Lung microvascular endothelial cell (primary cell): ENCODE measurements around the gene XCL2. TPM values are rescaled to one million over a fixed set of nuclear protein-coding genes. Genes with fewer than 3 reads are reported as not detected.

ENCODE experiments used
- total RNA-seq: library from RNA; depleted of rRNA; stranded (reverse); fragments of >200 nt; gene quantifications from 2 replicates; pipeline ENCODE4 v1.2.1, GENCODE V29; 2014

The XCL2 gene
- total RNA-seq, 1 donor from 2014 or later = not detected

Other genes with a start within 250 kb of the XCL2 start
- not detected in 2 replicates for gene XCL1, start 32.6 kb upstream of the XCL2 start, total RNA-seq
- not detected in 2 replicates for gene DPT, start 185.2 kb upstream of the XCL2 start, total RNA-seq